GM04504 (cell line): ENCODE results near the gene SYTL4.

ENCODE experiments used
- DNase-seq: peaks from one replicate; pipeline ENCODE4 v3.0.0-alpha.2; 2012; ENCODE audit warnings: low read depth

The SYTL4 gene

DNA sequence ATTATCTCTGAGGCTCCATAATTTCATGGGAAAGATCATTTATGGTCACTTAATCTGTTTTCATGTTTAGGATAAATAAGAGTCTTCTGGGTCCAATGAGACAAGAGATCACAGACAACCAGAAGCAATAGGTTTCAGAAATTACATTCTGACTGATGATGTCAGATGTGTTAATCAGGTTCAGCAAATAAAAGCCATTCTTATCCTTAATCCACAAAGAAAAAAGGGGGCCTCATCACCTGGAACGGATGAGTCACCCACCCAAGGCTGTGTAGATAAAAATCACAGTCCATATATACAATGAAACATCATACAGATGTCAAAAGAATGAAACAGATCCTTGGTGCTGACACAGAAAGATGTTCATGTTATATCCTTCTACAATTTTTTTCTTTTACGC lies 36.6 kb downstream of the SYTL4 start:
- no peak for DNase-seq

DNA sequence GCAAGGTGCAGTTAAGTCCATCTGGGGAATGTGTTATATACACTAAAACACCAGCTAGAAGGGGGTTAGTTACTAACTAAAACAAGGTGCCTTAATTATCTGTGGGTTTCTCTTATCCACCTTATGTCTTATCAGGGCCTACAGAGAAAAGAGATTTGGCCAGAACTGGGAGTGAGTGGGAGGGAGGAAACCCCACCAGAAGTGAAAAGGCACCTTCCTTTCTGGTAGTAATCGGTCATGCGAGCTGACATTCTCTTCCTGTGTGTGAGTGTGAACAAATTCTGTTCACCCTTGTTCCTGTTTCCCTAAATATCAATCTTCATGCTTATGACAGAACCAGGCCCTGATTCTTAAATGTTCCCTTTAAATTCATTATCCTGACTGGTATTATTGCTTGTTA lies 44.4 kb downstream of the SYTL4 start:
- DNase-seq, result no peak

DNA sequence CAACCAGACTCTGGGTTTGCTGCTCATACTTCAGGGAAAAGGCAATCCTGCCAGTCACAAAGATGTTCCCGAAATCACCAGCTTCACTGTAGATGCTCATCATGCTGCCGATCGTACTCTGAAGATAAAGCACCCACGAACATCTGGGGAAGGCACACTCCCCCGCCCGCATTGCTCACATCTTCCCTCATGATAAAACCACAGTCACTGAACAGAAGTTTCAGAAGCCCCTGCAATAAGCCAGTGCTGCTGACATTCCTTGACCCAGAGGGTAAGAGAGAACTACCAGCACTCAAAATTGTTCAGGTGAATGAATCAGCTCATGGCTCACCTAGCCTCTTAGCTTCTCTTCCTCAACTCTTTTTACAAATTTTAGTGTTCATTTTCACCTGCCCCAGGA lies 44.8 kb downstream of the SYTL4 start:
- DNase-seq, result no peak

DNA sequence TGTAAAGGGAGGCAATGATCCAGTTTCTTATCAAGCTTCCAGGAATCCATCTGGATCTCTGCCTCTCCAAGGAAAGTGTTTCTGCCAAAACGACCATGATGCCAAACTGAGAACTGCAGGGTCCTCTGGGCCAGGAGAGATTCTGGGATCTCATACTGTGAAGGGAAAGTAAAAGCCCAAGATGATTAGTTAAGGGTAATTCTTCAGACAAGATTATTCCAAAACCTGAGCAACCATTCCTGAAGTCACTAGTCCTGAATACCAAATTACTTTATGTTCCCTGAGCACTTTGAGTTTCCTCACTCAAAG lies 46.0 kb downstream of the SYTL4 start:
- DNase-seq, result no peak

DNA sequence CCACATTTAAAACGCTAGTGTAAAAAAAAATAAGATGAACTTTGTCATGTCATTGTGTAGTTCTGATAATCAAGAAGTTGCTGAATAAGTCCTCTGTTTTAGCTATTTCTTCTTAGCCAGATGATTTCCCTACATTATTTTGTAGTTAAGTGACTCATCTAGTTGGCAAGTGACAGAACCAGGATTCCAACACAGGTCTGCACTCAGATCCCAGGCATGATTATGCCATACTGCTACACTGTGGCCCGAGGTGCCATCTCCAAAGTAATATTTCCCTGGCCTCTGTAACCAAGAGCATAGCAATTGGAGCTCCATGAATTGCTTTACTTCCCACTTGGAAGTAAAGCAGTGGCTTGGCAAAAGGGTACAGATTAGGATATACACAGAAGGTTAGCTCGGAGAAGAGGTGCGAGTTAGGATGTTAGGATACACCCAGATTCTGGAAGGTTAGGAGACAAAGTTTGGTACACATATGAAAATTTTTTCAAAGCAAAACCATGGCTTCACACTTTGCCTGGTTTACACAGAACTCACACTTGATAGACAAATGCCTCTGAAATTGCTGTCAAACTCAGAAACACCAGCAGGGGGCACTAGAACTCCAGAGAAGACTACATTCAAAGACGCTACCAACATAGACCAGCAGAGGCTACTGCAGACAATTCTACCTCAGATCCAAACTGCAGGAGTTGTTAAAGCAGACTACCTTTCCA lies 46.5 kb downstream of the SYTL4 start:
- DNase-seq, result peak; percentile 45

DNA sequence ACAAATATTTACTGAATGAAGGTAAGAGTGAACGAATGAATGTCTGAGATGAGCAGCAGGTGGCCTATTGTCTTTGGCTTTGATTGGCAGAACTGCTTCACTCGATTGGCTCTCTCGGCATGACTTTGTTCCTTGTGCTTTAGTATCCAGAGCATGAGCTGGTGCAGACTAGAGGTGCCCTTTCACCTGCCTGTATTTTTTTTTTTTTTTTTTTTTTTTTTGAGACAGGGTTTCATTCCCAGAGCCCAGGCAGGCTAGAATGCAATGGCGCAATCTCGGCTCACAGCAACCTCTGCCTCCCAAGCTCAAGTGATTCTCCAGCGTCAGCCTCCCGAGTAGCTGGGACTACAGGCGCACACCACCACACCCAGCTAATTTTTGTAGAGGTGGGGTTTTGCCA lies 49.0 kb downstream of the SYTL4 start:
- DNase-seq, result no peak

DNA sequence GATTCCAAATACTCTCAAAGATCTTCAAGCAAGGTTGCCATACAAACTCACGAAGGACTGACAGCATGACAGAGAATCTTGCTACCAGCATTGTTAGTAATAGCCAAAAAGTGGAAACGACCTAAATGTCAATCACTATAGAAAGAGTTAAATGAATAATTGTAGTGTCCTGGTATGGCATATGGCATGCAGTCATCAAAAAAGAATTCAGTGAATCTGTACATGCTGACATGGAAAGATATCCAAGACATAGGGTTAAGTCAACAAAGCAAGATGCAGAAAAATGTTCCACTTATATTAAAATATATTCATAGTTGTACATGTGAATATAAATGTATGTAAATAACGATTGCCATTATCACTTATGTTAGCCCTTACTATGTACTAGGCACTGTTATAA lies 50.3 kb downstream of the SYTL4 start:
- DNase-seq, result no peak

DNA sequence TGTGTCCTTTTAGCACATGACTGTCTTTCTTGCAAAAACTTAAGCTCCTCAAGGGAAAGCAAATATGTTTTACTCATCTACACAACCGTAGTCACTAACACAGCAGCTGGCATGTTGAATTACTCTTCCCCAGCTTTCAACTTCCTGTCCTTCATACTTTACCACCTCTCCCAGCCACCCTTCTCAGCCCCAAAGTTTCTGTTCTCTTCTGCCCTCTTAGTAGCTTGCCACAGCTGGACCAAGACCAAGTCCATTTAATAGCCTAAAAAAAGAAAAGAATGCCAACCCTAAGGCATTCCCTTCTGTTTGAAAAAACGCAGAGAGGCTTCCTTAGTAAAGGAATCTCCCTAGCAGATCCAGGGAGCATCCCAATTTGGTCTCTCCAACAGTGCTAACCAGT lies 51.2 kb downstream of the SYTL4 start:
- DNase-seq, result no peak

DNA sequence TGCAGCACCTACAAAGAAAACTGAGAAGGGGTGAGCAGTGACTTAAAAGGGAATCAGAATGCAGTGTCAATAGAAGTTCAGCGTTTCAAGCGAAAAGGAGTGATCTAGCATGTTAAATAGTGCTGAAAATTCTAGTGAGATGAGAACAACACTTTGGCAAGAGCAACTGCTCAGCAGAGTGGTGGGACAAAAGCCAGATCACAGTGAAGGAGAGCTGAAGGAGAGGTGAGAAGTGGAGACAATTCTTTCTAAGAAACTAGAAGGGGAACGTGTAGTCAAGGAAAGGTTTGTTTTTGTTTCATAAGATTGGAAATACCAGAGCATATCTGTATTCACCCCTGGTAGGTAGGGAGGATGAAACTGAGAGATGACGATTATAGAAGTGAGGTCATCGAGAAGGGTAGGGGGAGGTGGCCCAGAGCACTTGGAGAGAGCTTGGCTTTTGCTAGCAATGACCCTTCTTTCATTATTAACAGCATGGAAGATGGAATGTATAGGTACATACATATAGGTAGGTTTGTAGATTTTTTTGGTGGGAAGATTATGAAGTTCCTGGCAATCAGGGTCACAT lies 54.2 kb downstream of the SYTL4 start:
- DNase-seq, result no peak

DNA sequence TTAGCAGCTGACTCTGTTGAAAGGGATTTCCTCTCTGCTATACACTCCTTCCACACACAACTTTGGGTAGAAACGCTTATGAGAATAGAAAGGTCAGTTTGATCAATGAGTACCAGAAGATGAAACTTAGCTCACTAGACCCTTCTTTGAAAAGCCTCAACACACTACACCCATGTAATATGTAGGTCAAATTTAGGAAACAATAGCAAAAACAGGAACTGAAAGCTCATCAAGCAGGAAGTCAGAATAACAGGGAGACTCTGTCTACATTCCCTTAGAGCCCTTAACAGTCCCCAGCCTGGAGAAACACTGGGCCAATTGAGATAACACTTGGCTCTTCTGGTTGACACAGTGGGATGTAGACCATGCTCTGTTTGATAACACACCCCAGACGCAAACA lies 57.2 kb downstream of the SYTL4 start:
- DNase-seq, result no peak

DNA sequence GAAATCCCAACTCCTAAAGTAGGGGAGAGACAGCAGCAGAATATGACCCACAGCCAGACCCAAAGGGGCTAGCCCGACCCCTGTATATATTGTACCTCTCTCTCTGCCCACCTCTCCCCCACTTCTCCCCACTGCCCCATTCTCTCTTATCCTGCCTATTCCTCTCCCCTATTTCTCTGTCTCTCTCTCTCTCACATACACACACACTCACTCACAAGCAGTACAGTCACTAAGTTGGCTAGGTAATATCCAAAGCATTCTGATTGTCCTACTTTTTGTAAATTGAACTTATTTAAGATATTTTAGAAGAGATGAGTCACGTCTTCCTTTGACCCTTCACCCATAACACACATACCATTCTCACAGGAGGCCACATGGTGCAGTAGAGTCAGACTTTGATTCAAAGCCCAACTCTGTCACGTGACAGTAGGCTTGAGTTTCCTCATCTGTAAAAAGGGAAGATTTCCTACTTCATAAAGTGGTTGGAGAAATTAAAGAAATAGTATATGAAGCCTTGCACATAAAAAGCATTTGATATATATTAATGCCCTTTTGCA lies 58.4 kb downstream of the SYTL4 start:
- DNase-seq, result no peak

DNA sequence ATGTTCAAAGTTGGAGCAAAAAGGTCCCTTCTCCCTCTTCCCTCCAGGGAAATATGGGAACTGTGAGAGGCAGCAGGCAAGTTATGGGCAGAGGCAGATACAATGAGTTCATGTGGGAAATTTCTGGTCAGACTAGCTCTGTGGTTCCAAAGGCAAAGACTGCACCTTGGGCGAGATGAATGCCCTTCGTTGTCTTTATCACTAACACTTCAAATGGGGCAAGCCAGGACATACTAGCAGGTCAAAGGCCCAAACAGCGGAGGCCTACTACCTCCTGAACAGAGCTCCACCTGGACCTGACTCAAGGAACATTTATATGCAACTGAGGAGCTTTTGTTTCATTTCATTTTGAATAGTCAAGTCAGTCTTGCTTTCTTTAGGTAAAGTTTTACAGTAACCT lies 59.0 kb downstream of the SYTL4 start:
- no peak for DNase-seq

DNA sequence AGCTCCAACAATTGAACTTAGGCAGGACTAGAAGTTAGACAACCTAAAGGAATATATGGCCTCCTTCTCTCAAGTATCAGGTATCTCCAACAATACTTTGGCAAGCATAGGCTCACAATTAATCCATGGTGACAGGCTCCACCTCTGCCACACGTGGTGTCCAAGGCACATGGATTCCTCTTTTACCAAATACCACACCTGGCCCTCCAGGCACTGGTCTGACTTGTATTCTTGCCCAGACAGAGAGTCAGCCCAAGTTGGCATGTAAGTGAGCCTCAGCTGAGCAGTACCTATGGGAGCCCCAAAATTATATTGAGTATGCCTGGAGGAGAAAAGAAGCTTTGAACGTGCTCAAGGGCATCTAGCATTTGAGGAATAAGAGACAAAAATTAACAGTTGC lies 68.3 kb downstream of the SYTL4 start:
- no peak for DNase-seq

DNA sequence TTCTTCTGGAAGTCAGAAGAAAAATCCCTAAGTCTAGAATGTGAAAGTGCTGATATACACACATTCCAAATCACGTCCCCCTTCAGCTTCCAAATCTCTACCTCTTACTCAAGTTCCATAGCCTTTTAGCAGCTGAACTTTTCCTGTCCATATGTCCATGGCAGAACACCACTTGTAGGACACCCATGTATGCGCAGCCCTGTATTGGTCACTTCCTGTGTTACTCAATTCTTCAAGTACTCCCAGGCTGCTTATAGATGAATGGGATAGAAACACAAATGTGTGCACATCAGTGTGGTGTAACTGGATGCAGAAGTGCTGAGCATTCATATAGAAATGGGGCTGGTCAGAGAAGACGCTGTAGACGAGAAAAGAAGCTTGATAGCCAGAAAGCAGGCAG lies 69.1 kb downstream of the SYTL4 start:
- no peak for DNase-seq

DNA sequence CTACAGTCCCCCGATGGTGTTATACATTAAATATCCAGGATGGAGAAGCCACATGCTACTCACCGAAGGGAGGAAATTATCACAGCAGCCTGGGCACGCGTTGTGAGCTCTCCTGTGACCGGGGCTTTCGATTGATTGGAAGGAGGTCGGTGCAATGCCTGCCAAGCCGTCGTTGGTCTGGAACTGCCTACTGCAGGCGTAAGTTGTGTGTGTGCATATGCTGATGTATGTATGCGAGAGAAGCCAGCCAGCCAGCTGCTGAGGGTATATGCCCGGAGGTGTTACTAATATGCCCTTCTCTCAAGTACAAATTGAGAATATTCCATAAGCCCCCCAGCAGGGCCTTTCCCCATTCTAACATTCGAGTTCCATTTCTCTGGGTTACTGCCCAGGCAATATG lies 69.8 kb downstream of the SYTL4 start:
- no peak for DNase-seq

DNA sequence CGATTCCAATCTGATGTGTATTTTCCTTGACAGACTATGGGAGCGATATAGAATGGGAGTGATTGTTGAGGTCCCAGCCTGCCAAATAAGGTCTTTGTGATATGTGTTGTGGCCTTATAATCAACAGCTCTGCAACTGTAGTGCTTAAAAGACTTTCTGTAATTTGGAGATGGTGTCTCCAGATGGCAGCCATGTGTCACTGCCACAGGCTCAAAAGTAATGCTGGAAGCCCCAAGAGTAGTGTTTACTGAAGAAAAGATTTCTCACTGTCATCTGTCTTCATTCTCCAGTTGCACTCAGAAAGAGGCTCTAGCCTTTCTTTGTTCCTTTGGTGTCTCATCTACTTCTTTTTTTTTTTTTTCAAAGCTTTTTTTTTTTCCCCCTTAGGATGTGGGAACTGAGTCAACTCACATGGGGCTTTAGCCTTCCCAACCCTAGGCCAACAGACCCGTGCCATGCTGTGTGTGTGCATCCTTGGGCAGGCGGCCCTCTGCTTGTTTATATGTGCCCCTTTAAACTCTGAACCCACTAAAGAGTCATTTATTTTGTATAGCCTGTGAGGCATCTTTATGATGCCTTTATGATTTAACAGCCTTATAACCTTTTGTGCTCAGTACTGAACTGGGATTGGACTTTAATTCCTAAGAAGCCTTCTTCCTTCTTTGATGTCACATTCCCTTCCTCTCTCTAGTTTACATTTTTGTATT lies 72.3 kb downstream of the SYTL4 start:
- no peak for DNase-seq

DNA sequence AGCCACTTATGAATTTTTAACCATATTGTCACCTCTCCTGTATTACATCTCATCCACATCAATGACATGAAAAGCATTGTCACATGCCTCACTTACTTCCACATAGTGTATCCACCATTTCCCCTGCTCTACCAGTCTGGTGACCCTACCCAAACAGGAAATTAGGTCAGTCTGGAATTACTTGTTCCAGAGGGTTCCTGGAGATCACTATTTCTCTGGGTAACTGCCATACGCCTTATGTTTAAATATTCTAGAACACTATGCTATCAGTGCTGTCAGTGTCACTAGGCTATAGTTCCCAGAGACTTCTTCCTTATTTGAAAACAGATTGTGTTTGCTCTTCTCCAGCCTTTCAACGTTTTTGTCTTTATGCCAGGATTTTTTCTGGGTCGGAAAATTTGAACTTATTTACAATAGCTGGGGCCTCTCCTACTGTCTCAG lies 73.0 kb downstream of the SYTL4 start:
- DNase-seq, result no peak

DNA sequence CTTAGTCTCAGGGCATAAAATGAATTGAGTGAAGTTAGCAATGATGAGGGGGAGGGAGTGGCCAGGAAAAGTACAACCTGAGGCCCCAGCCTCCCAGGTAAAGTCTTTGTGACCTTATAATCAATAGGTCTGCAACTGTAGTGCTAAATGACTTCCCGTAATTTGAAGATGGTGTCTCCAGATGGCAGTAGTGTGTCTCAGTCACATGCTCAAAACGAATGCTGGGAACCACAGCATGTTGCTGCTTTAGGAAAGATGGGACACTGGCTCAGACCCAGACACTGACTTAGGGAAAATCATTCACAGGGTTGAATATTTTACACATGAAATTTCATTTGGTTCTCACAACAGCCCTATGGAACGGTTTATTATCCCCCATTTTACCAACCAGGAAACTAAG lies 77.7 kb downstream of the SYTL4 start:
- DNase-seq, result no peak

DNA sequence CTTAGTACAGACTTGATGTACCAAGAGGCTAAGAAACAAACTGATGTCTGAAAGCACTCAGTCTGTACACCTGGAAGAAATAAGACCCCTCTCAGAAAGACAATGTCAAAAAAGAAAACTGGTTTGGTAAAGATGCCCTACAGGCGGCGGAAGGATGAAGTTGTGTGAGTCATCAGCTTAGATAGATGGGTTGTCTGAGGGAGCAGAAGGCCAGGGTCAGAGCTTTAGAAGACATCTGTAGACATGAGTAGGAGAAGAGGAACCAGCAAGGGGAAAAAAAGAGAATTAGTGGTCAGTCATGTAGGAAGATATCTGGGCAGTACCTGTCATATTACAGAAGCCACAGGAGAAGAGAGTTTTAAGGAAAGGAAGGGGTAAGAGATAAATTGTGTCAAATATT lies 79.7 kb downstream of the SYTL4 start:
- no peak for DNase-seq

DNA sequence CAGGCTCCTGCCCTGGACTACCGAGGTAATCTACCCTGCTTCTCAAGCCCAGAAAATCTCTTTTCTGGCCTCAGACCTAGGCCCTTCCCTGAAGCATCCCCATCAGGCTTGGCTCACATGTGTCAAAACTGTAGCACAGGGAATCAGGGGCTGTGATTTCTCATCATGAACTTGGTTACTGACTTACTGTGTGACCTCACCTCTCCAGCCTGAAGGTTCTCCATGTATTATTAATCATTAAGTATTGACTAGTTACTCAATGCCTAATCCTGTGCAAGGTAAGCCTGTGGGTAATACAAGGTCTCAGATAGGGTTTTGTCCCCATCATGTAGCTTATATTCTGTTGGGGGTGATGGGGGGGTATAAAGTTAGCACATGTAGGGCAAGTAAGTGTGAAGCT lies 81.1 kb downstream of the SYTL4 start:
- no peak for DNase-seq

DNA sequence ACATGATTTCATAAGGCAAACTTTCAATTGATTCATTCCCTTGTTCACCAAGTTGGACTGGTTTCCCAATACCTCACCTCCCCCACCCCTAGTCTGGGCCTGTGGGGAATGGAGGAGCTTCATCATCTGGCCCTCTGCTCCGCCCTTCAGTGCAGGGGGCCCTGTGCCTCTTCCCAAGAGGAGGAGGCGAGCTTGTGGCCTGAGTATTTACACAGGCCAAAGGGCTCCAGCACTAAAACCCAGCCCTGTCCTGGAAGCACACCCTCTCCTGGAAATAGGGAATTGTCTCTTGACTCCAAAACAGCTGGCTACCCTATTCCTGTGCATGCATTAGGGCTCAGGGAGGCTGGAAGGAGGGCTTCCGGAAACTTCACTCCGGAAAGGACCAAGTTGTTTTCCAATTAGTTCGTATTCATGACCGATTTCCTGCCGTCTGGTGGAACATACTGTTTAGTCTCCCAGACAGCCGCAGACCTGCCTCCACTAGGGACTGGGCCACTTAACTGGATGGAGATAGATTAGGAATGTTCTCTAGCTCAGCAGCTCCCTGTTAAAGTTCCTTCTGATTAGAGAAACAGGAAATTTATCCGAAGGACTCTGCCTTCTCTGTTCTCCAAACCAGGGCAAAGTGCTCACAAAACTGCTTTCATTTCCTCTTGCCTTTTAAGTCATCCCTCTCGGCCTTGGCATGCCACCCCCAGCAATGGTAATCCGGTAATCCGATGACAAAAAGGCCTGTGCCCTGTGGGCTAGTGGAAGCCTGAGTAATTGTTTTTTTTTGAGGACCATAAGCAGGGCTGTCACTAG lies 82.2 kb downstream of the SYTL4 start:
- DNase-seq, result peak; percentile 85
